ENCODE results near the gene INPP5A.
"Not testable (repeated sequence)": the region's sequence is repeated elsewhere in the genome, so short reads cannot be mapped to it uniquely, and the experiment has no call there.

INPP5A gene, protein sequence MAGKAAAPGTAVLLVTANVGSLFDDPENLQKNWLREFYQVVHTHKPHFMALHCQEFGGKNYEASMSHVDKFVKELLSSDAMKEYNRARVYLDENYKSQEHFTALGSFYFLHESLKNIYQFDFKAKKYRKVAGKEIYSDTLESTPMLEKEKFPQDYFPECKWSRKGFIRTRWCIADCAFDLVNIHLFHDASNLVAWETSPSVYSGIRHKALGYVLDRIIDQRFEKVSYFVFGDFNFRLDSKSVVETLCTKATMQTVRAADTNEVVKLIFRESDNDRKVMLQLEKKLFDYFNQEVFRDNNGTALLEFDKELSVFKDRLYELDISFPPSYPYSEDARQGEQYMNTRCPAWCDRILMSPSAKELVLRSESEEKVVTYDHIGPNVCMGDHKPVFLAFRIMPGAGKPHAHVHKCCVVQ

GRCh38 chr10:132537684-132538001, at the start of gene INPP5A:
Gene INPP5A, plus strand, starts transcription at chr10:132537787. Its CDS starts 310 bp downstream, at chr10:132538097.
- no peak for DNase-seq (ENCODE audit: low read depth)

DNA sequence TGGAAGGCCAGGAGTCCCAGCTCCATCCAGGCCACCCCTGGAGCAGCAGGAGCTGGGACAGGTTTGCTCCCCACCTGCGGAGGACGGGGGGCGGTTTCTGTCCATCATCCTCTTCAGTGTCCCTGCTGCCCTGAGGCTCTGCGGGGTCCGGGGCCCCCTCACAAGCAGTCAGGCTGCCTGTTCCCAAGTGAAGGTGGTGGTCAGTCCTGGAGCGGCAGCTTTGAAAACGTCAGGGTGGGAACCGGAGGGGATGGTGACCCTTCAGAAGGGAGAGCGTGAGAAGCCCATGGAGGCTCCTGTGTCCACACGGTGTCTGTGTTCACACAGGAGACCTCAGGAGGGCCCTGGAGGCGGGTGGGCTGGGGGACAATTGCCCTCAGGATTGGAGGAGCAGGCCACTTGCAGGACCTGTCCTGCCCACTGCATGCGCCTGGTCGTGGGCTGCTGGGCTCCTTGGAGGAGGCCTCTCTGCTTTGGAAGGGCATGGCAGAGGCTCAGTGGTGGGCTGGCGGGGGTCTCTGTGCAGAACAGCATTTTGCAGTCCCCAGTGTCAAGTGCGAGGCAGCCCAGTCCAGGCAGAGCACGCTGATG, 49.3 kb upstream of the INPP5A start:
- no peak for DNase-seq (ENCODE audit: low read depth)

- no peak for DNase-seq (ENCODE audit: low read depth)
Measured at GRCh38 chr10:132489053-132489703, 48.4 kb upstream of the INPP5A start.

GRCh38 chr10:132489704-132490534, 47.7 kb upstream of the INPP5A start:
- no peak for DNase-seq (ENCODE audit: low read depth)

- DNase-seq (ENCODE audit: low read depth): not testable (repeated sequence)
Measured at GRCh38 chr10:132491534-132491933, 46.1 kb upstream of the INPP5A start.

DNA sequence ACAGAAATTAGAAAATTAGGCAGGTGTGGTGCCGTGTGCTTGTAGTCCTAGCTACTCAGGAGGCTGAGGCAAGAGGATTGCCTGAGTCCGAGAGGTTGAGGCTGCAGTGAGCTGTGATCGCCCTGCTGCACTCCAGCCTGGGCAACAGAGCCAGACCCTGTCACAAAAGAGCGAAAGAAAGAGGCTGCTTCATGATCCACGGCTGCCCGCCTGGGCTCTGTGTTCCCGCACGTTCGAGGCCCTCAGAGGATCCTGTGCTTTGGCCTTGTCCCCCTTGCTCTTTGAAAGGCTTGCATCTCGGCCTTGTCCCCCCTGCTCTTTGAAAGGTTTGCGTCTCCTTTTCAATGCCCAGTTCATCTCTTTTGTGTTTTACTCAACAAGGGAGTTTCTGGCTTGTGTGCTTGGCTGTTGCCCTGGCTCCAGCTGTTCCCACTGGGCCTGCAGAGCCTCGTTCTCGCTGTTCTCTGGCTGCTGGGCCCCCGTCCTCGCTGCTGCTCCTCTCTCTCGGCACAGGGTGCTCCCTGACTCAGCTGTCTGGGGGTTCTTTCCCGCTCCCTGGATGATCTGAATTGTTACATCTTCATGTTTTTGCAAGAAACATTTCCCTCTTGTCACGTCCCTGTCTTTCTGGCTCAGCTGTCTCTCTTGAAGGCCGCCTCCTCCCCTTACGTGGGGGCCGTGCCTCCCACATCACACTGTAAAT, 45.1 kb upstream of the INPP5A start:
- DNase-seq (ENCODE audit: low read depth): no peak

- no peak for DNase-seq (ENCODE audit: low read depth)
Measured at GRCh38 chr10:132493246-132493755, 44.3 kb upstream of the INPP5A start.

- DNase-seq (ENCODE audit: low read depth): no peak
Measured at GRCh38 chr10:132493756-132494290, 43.8 kb upstream of the INPP5A start.

DNA sequence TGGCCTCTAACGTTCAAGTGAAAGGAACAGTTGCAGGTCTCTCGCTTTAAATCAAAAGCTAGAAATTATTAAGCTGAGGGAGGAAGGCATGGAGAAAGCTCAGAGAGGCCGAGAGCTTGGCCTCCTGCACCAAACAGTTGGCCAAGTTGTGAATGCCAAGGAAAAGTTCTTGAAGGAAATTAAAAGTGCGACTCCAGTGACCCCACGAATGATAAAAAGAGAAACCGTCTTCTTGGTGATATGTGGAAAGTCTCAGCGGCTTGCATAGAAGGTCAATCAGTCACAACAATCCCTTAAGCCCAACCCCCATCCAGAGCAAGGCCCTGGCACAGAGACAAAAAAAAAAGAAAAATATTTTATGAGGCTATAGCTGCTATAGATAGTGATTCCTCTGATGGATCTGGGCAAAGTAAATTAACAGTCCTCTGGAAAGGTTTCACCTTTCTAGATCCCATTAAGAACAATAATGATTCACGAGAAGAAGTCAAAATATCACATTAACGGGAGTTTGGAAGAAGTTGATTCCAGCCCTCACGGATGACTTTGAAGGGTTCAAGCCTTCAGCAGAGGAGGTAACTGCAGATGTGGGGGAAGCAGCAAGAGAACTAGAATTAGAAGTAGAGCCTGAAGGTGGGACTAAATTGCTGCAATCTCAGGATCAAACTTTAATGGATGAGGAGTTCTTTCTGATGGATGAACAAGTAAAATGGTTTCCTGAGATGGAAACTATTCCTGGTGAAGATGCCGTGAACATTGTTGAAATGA, 42.5 kb upstream of the INPP5A start:
- DNase-seq (ENCODE audit: low read depth): no peak

DNA sequence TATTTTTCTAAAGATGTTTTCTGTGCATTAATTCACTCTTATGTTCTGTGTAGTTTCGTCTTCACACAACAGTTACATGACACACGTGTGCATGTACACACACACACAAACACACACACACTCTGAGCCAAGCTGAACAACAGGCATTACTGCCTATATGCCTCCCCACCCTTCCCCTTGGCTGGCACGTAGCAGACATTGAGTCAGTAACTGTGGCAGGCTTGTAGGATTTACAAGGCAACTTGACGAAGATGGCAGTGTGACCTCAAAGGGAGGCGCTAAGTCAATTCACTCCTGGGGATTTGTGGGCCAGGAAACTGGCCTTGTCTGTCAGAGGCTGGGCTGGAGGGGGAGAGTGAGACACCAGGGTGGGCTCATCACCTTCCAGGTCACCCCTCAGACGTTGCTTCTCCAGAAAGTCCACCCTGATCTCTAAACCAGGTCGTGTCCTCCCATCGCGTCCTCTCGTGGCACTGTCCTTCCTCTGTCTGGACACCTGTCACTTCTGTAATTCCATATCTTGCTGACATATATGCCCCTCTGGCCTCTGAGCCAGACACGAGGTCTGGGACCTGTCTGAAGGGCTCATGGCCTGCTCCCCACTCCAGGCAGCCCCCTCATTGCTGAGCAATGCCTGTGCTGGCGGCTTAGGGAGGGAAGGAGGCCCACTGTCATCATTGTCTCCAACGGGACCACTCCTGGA, 41.1 kb upstream of the INPP5A start:
- DNase-seq (ENCODE audit: low read depth): no peak

- no peak for DNase-seq (ENCODE audit: low read depth)
Measured at GRCh38 chr10:132497063-132497680, 40.4 kb upstream of the INPP5A start.

DNA sequence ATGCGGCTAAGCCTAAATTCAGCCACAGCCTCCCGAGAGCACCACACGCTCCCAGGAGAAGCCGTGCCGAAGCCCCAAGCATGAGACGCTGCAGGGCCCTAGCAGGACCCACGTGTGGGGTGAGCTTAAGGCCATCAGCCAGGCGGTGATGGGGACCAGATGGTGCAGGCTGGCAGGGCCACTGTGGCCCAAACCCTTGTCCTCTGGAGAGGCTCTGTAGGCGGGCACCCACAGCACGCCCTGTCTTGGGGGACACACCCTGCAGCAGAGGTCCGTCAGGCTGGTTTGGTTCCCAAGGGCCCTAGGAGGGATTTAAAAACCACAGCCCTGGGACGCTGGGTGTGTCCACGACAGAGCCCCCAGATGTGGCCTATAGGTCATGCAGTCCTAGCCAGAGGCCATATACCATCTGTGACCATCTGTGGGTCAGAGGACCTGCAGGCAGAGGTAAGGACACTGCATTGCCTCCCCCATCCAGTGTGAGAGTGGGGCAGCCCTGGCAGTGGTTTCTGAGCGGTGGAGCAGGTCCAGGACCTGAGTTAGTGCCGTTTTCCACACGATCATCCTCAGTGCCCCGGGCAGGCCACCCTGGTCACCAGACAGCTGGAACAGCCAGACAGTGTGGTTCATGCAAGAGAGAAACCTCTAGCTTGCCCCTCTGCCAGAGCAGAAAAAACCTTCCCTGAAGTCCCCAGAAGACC, 39.6 kb upstream of the INPP5A start:
- no peak for DNase-seq (ENCODE audit: low read depth)

DNA sequence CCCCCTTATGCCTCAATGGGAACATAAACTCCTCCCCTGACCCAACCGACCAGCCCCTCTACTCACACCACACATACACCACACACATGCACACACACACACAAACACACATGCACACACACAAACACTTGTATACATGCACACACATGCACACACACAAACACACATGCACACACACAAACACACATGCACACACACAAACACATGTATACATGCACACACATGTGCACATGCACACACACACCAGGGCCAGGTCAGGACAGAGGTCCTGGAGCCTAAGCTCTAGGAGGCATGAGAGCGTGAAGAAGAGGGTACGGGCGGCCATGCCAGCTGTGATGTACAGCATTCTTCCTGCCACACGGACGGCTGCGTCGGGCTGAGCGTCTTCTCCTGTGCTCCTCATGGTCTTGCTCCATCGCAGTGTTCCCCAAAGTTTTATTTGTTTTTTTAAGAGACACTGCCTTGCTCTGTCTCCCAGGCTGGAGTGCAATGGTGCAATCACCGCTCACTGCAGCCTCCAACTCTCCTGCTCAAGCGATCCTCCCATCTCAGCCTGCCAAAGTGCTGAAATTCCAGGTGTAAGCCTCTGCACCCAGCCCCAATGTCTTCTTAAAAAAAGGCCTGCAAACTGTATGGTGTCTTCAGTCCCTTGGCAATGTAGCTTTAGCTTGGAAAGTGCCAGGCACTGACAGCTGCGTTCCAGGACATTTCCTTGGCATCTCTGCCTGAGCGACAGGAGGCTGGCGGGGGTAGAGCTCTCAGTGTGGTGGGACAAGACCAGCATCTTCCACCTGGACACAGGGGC, 38.8 kb upstream of the INPP5A start:
- DNase-seq (ENCODE audit: low read depth): no peak

DNA sequence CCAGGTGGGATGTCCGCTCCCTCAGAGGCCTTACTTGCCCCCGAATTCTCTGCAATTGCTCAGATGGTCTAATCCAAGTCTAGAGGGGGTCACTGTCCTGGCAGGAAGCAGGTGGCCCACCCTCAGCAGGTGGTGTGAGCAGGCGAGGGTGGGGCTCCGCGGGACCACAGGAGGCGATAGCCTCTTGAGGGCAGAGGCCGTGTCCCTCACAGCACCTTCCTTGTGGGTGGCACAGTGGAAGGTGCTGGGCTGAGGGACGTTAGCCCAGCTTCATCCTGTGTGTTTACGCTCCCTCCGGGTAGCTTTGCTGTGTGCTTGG, 38.3 kb upstream of the INPP5A start:
- DNase-seq (ENCODE audit: low read depth): no peak

DNA sequence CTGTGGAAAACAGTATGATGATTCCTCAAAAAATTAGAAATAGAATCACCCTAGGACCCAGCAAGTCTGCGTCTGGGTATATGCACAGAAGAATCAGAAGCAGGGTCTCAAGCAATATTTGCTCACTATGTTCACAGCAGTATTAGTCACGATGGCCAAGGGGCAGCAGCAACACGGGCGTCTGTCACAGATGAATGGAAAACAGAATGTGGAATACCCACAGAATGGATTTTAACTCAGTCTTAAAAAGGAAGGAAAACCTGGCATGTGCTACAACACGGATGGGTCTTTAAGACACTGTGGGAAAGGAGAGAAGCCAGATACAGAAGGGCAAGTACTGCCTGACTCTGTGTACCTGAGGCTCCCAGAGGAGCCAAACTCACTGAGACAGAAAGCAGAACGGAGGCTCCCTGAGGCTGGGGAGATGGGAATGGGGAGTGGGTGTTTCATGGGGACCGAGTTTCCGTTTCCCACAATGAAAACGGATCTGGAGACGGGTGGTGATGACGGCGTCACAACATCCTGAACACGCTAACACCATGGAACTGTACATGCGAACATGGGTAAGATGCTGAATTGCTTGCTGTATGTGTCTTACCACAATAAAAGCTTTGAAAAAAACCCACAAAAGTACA, 36.7 kb upstream of the INPP5A start:
- no peak for DNase-seq (ENCODE audit: low read depth)

GRCh38 chr10:132502544-132503300, 34.9 kb upstream of the INPP5A start:
- no peak for DNase-seq (ENCODE audit: low read depth)
